GM21526 (cell line): ENCODE results near the gene SPACA1.
"Not testable (repeated sequence)": the region's sequence is repeated elsewhere in the genome, so short reads cannot be mapped to it uniquely, and the experiment has no call there.

Experiments
- ATAC-seq: cut with Tn5 transposase; IDR thresholded peaks from one replicate; pipeline ENCODE4 v1.9.1; 2021; ENCODE audit warnings: moderate library complexity; ENCODE audit not compliant: unreplicated experiment, low FRiP score

Gene SPACA1

GRCh38 chr6:88047510-88048150, at the start of gene SPACA1:
Gene SPACA1, plus strand, starts transcription at chr6:88047841. Its CDS starts 65 bp downstream, at chr6:88047906.
- no peak for ATAC-seq

- ATAC-seq: no peak
These were observed 46.9 kb upstream of the SPACA1 start for GRCh38 chr6:88000713-88001112.

- not testable (repeated sequence) for ATAC-seq
These were observed 46.4 kb upstream of the SPACA1 start for GRCh38 chr6:88001279-88001678.

DNA sequence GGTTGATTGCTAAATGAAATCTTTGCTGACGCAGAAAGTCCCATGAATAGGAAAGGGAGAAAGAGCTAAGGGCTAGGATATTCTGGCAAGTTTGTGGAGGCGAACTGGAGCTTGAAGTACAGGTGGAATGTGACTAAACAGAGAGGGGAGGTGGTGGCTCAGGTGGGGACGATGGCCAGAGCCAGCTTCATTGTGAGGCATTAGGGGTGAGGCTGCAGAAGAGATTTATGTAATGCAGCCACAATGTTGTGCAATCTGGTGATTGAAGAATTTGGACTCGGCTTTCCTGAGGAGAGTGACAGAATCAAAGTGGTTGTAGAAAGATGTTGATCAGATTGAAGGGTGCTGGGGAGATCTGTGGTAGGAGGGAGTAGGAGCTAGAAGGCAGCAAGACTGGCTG, 42.9 kb upstream of the SPACA1 start:
- no peak for ATAC-seq

DNA sequence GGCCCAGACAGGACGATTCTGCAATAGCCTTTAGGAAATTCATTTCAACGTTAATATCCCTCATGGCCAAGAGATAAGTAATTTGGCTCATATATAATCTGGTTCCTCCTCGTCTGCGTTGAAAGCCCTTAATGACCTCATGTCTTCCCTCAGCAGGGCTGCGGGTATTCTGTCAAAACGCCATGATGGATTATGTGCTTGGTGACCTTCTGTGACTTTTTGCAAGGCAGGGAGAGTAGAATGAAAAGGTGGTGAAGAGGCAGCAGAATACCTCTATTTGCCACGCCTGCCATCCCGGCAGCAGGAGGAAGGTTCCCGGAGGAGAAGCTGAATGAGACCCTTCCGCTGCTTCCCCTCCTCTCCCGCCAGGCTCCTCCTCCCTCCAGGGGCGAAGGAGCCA, 41.1 kb upstream of the SPACA1 start:
- no peak for ATAC-seq

- ATAC-seq: no peak
These were observed 39.2 kb upstream of the SPACA1 start for GRCh38 chr6:88008411-88008810.

GRCh38 chr6:88008831-88009231, 38.8 kb upstream of the SPACA1 start:
- ATAC-seq: no peak

DNA sequence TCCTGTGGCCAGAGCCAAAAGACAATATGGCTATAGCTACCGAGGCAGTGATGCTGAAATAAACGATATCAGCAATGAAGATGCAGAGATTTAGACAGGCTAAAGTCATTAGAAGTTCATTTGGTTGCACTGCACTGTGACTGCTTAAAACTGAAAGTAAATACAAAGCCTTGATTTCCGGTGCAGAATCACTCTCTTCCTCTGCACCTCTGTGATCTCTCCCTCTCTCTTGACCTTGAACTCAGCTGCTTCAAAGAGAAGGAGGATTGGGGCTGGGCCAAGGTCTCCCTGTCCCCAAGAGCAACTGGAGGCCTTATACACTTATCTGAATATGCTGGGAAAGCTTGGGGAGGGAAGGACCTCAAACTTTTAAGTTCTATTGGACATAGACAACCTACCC, 34.6 kb upstream of the SPACA1 start:
- peak; percentile 72 for ATAC-seq

GRCh38 chr6:88013554-88013953, 34.1 kb upstream of the SPACA1 start:
- ATAC-seq: no peak

DNA sequence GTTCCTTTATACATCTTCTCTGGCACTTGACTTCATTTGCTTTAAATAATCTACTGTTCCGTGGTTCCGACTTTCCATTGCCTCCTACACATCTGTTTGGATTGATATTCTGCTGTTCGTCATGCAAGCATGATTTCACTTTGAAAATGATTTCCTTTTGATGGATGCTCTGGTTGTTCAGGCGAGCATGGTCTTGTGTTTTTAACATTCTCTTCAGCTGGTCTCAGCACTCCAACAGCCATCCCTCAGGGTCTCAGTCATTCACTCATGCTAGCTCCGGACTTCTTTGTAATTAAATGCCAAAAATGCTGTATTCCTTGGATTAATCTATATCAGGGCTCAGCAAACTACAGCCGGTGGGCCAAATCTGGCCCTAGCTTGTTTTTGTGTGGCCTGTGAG, 27.2 kb upstream of the SPACA1 start:
- ATAC-seq: no peak

- no peak for ATAC-seq
These were observed 22.9 kb upstream of the SPACA1 start for GRCh38 chr6:88024696-88025095.

GRCh38 chr6:88031550-88031949, 16.1 kb upstream of the SPACA1 start:
- ATAC-seq: no peak

- no peak for ATAC-seq
These were observed 3.1 kb upstream of the SPACA1 start for GRCh38 chr6:88044530-88044929.

DNA sequence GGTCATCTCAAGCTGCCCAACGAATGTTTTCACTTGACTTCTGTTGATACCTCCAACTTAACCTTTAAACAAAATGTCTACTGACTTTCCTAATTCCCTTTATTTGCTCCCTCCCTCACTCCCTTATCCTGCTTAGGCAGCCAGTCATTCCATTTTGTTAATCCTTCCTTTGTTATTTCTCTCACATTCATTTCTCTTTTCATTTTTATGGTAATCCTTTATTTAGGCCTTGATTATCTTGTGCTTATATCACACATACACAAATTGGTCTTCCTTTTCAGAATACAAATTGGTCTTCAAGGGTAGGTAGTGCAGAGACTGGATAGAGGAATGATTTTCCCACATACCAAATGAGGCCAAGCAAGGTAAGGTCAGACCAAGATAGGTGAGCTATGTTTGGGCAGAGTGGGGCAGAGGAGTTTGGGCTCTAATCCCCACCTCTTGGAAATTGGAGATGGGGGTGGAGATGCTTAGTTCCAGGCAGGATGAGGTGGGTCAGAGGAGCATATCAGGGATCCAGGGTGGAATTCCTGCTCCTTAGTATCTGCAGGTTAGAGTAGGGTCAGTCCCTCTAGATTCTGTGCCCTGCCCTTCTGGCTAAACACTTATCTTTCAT, 2.0 kb upstream of the SPACA1 start:
- ATAC-seq: no peak

DNA sequence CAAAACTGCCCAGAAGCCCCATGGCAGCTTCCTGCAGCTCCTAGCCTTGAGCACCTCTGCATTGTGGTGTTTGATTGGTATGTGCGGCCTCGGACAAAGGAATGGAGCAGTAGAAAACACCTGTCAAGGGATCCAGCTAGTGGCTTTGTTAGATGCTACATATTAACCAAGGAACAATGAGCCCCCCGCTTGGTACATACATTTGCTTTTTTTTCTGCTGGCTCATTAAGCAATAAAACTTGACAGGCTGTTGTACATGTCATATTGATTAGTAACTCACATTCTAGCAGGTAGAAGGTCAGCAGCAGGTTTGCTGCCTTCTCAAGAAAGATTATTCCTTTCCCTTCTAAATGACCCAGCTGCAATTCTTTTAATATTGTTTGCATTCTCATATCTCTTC, 937 bp downstream of the SPACA1 start:
- ATAC-seq: no peak

- no peak for ATAC-seq
These were observed 2.6 kb downstream of the SPACA1 start for GRCh38 chr6:88050140-88050818.

GRCh38 chr6:88059191-88059590, 11.6 kb downstream of the SPACA1 start:
- ATAC-seq: no peak

- ATAC-seq: no peak
These were observed 14.7 kb downstream of the SPACA1 start for GRCh38 chr6:88062376-88062775.

- ATAC-seq: no peak
These were observed 24.8 kb downstream of the SPACA1 start for GRCh38 chr6:88072462-88072861.

DNA sequence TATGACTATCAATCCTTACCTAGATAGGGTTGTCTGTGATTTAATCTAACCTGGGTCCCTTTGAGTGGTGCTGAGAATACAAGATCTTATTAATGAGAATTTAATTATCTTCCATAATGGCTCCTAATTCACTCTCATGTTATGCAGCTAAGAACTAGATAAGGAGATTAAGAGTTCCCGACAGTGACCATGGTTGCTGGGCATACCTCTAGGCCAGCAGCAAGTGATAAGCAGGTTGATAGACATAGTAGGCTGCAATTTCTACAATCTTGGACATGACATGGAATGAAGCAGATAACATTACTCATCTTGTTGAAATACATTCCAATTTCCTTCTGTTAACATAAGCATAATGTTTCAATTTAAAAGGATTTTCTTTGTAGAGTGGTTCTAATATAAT, 27.1 kb downstream of the SPACA1 start:
- no peak for ATAC-seq

GRCh38 chr6:88077305-88077704, 29.7 kb downstream of the SPACA1 start:
- no peak for ATAC-seq

DNA sequence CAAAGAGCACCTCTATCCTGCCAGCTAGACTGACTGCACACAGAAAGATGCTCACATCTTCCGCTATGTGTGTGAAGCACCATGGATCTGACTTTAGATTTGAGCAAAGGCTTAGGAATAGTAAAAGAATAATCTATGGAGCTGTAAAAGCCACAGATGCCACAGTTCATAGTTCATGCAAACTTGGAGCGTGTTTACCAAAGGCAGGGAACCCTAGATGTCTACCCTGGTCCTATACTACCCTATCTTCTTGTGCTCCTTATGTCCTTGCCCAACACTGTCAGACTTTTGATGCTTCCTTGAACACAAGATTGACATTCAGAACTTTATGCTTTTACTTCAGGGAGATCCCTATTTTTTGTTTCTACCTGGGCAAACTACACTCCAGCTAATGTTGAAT, 39.2 kb downstream of the SPACA1 start:
- ATAC-seq: no peak
